RWPE1 (cell line): ENCODE results near the gene CEP97.
"Not testable (repeated sequence)": the region's sequence is repeated elsewhere in the genome, so short reads cannot be mapped to it uniquely, and the experiment has no call there.

Experiments used
- CTCF ChIA-PET: fragments of 350-600 bp; sonication (Branson Sonifier 250); formaldehyde crosslinking; extraction: SDS; loops from one replicate; lab custom pipeline; 2021; lab: Yijun Ruan, JAX
- POLR2A ChIA-PET: fragments of 400-600 bp; formaldehyde crosslinking; extraction: SDS; loops from one replicate; lab custom pipeline; 2020; ENCODE audit warnings: antibody characterized with exemption; ENCODE audit not compliant: low non-redundant PET; lab: Yijun Ruan, JAX
- DNase-seq: peaks from one replicate; pipeline ENCODE4 v3.0.0; 2012; ENCODE audit warnings: low spot score
- H3K27ac ChIP-seq: fragments of 450-650 bp; 2 replicates; pipeline ENCODE4 v1.5.1; 2017
- TF ChIP-seq, protein P1 (sequence below): fragments of 450-650 bp; conservative IDR thresholded peaks from 2 replicates; pipeline ENCODE4 v1.5.1; 2017; ENCODE audit warnings: low read depth, mild to moderate bottlenecking

The CEP97 gene

DNA sequence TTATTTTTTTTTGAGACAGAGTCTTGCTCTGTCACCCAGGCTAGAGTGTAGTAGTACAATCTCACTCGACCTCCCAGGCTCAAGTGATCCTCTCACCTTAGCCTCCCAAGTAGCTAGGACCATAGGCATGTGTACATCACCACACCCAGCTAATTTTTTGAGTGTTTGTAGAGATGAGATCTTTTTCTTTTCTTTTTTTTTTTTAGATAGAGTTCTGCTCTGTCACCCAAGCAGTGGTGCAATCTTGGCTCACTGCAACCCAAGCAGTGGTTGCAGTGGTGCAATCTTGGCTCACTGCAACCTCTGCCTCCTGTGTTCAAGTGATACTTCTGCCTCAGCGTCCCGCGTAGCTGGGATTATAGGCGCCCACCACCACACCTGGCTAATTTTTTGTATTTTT, 5.2 kb downstream of the CEP97 start:
- CTCF ChIA-PET = no interaction called here
- H3K27ac ChIP-seq = no peak overlapping the region
- no peak for DNase-seq
- POLR2A ChIA-PET = no interaction called here
- TF ChIP-seq, protein P1, sequence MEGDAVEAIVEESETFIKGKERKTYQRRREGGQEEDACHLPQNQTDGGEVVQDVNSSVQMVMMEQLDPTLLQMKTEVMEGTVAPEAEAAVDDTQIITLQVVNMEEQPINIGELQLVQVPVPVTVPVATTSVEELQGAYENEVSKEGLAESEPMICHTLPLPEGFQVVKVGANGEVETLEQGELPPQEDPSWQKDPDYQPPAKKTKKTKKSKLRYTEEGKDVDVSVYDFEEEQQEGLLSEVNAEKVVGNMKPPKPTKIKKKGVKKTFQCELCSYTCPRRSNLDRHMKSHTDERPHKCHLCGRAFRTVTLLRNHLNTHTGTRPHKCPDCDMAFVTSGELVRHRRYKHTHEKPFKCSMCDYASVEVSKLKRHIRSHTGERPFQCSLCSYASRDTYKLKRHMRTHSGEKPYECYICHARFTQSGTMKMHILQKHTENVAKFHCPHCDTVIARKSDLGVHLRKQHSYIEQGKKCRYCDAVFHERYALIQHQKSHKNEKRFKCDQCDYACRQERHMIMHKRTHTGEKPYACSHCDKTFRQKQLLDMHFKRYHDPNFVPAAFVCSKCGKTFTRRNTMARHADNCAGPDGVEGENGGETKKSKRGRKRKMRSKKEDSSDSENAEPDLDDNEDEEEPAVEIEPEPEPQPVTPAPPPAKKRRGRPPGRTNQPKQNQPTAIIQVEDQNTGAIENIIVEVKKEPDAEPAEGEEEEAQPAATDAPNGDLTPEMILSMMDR = no peak

DNA sequence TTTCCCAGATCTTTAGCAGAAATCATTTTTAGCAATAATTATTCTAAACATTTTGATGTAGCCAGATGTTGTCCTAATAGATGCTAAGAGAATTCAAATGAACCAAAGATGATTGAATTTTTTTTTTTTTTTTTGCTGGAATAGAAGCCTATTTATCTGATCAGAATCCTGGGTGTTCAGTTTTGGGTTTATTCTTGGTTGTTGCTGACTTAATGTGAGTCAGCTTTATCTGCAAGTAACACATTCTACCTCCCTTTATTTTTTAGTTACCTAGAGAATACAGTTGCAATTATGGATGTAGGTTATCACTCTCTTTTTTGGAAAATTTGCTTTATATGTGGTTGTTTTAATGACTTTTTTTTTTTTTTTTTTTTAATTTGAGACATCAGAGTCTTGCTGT, 6.4 kb downstream of the CEP97 start:
- TF ChIP-seq, protein P1 = no peak
- H3K27ac ChIP-seq = no peak overlapping the region
- CTCF ChIA-PET = interaction anchor here (0.6 kb wide), 1 partner anchor 26 kb away, joined by 7 read pairs; no protein-coding TSS in a partner anchor
- POLR2A ChIA-PET = no interaction called here
- DNase-seq = no peak

DNA sequence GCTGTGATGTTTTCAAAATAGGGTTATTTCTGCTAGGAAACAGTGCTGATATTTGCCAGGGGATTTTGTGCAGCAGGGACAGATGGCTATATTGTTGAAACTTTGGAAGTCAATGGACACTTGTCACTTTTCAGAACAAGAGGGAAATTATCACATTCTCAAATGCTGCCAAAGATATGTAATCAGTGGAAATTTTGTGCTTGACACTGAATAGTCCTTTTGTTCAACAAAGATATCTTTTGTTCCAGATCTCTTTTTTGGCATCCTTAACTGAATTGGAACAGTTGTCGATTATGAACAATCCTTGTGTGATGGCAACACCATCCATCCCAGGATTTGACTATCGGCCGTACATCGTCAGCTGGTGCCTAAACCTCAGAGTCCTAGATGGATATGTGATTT, 7.8 kb downstream of the CEP97 start:
- no peak for DNase-seq
- ChIA-PET CTCF (no interaction called here), POLR2A (no interaction called here)
- TF ChIP-seq, protein P1 = no peak
- H3K27ac ChIP-seq = no peak overlapping the region

DNA sequence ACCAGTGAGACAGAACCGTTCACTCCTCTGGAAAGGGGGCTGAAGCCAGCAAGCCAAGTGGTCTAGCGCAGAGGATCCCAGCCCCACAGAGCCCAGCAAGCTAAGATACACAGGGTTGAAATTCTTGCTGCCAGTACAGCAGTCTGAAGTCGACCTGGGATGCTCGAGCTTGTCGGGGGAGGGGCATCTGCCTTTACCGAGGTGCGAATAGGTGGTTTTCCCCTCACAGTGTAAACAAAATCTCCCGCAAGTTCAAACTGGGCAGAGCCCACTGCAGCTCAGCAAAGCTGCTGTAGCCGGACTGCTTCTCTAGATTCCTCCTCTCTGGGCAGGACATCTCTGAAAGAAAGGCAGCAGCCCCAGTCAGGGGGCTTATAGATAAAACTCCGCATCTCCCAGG, 11.4 kb downstream of the CEP97 start:
- TF ChIP-seq, protein P1 = no peak
- ChIA-PET POLR2A (no interaction called here), CTCF (no interaction called here)
- H3K27ac ChIP-seq = no peak overlapping the region
- no peak for DNase-seq

DNA sequence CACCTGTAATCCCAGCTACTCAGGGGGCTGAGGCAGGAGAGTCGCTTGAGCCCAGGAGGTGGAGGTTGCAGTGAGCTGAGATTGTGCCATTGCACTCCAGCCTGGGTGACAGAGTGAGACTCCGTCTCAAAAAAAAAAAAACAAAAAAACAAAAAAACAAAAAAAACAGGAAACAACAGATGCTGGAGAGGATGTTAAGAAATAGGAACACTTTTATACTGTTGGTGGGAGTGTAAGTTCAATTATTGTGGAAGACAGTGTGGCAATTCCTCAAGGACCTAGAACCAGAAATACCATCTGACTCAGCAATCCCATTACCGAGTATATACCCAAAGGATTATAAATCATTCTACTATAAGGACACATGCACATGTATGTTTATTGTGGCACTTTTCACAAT, 17.5 kb downstream of the CEP97 start:
- H3K27ac ChIP-seq, POLR2A ChIA-PET, CTCF ChIA-PET, DNase-seq: not testable (repeated sequence)

DNA sequence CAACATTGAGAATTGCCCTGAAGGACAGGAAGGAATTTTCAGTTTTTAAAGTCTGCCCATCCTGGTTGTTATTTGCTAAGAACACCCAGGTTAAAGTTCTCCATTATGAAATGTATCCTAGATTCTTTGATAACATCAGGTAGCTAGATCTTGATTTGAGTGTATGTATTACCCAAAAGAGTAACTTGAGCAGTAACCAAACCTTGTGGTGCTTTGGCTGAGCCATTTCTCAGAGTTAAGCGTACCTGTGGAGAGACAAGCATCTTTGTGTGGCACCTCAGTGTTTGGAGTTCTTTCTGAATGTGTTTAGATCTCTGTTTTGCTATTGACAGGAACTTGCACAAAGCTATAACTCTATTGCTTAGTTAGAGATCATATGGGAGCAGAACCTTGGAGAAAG, 20.4 kb downstream of the CEP97 start:
- ChIA-PET POLR2A (no interaction called here), CTCF (interaction anchor here (0.6 kb wide), 1 partner anchor 25 kb away, joined by 4 read pairs; no protein-coding TSS in a partner anchor)
- TF ChIP-seq, protein P1 = no peak

DNA sequence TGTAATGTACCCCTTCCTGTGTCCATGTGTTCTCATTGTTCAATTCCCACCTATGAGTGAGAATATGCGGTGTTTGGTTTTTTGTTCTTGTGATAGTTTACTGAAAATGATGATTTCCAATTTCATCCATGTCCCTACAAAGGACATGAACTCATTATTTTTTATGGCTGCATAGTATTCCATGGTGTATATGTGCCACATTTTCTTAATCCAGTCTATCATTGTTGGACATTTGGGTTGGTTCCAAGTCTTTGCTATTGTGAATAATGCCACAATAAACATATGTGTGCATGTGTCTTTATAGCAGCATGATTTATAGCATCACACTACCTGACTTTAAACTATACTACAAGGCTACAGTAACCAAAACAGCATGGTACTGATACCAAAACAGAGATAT, 21.5 kb downstream of the CEP97 start:
- DNase-seq, POLR2A ChIA-PET, CTCF ChIA-PET, H3K27ac ChIP-seq: not testable (repeated sequence)

More for the DNA sequence above, 20.4 kb downstream of the CEP97 start:
- H3K27ac ChIP-seq = no peak overlapping the region
- DNase-seq = no peak

DNA sequence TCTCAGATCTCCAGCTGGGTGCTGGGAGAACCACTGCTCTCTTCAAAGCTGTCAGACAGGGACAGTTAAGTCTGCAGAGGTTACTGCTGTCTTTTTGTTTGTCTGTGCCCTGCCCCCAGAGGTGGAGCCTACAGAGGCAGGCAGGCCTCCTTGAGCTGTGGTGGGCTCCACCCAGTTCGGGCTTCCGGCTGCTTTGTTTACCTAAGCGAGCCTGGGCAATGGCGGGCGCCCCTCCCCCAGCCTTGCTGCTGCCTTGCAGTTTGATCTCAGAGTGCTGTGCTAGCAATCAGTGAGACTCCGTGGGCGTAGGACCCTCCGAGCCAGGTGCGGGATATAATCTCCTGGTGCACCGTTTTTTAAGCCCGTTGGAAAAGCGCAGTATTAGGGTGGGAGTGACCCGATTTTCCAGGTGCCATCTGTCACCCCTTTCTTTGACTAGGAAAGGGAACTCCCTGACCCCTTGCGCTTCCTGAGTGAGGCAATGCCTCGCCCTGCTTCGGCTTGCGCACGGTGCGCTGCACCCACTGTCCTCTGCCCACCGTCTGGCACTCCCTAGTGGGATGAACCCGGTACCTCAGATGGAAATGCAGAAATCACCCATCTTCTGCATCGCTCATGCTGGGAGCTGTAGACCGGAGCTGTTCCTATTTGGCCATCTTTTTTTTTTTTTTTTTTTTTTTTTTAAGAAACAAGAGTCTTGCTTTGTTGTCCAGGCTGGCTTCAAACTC, 29.1 kb downstream of the CEP97 start:
- DNase-seq, CTCF ChIA-PET, H3K27ac ChIP-seq, POLR2A ChIA-PET: not testable (repeated sequence)
